ENCODE data around the gene TEAD4.

DNA sequence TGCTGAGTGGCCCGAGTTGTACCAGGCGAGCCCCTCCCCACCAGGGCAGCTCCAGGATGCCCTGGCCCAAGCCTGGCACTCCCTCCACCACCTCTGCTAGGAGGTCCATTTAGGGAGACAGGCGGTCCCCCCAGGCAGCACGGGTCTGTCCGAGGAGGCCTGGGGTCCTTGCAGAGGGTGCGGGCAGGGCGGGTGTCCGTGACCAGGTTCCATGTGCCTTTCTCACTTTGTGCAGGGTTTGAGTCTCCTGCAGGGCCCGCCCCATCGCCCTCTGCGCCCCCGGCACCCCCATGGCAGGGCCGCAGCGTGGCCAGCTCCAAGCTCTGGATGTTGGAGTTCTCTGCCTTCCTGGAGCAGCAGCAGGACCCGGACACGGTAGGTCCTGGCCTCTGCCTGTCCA is 61.2 kb downstream of the TEAD4 start:
- TF ChIP-seq, protein P1, sequence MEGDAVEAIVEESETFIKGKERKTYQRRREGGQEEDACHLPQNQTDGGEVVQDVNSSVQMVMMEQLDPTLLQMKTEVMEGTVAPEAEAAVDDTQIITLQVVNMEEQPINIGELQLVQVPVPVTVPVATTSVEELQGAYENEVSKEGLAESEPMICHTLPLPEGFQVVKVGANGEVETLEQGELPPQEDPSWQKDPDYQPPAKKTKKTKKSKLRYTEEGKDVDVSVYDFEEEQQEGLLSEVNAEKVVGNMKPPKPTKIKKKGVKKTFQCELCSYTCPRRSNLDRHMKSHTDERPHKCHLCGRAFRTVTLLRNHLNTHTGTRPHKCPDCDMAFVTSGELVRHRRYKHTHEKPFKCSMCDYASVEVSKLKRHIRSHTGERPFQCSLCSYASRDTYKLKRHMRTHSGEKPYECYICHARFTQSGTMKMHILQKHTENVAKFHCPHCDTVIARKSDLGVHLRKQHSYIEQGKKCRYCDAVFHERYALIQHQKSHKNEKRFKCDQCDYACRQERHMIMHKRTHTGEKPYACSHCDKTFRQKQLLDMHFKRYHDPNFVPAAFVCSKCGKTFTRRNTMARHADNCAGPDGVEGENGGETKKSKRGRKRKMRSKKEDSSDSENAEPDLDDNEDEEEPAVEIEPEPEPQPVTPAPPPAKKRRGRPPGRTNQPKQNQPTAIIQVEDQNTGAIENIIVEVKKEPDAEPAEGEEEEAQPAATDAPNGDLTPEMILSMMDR (IDR thresholded peaks at IDR 0.05): no peak
- no peak for TF ChIP-seq POLR2A (IDR thresholded peaks at IDR 0.05)
